Neural progenitor cell (in vitro differentiated cells): Measurements from ENCODE around the gene CADPS. TPM values are rescaled to one million over a fixed set of nuclear protein-coding genes. Genes with fewer than 3 reads are reported as not detected.

Experiments used
- DNase-seq: peaks from one replicate; pipeline ENCODE4 v3.0.0-alpha.2; 2016; ENCODE audit warnings: low spot score
- H2AFZ ChIP-seq: fragments of 200-600 bp; sonication (generic); replicated peaks from 2 replicates; pipeline ENCODE4 v1.6.1; 2016; ENCODE audit warnings: antibody characterized with exemption
- H3F3A ChIP-seq: fragments of 200-600 bp; sonication (generic); 2 replicates; pipeline ENCODE4 v1.6.1; 2016; ENCODE audit warnings: antibody characterized with exemption, low read depth
- H3K27ac ChIP-seq: fragments of 200-600 bp; sonication (generic); 2 replicates; pipeline ENCODE4 v1.5.1; 2016; ENCODE audit warnings: mild to moderate bottlenecking
- H3K27me3 ChIP-seq: fragments of 200-600 bp; sonication (generic); 2 replicates; pipeline ENCODE4 v1.6.1; 2016; ENCODE audit warnings: mild to moderate bottlenecking, moderate library complexity
- H3K36me3 ChIP-seq: fragments of 200-600 bp; sonication (generic); 2 replicates; pipeline ENCODE4 v1.5.1; 2016
- H3K4me1 ChIP-seq: fragments of 200-600 bp; sonication (generic); 2 replicates; pipeline ENCODE4 v1.6.1; 2016; ENCODE audit warnings: mixed run types
- H3K4me2 ChIP-seq: fragments of 200-600 bp; sonication (generic); 2 replicates; pipeline ENCODE4 v1.6.1; 2016
- H3K4me3 ChIP-seq: fragments of 200-600 bp; sonication (generic); 2 replicates; pipeline ENCODE4 v1.5.1; 2016
- H3K79me2 ChIP-seq: fragments of 200-600 bp; sonication (generic); 2 replicates; pipeline ENCODE4 v1.6.1; 2016; ENCODE audit warnings: low read depth
- H3K9ac ChIP-seq: fragments of 200-600 bp; sonication (generic); 2 replicates; pipeline ENCODE4 v1.6.1; 2016
- H3K9me3 ChIP-seq: fragments of 200-600 bp; sonication (generic); 2 replicates; pipeline ENCODE4 v1.5.1; 2016; ENCODE audit warnings: low read depth
- H4K20me1 ChIP-seq: fragments of 200-600 bp; sonication (generic); 2 replicates; pipeline ENCODE4 v1.6.1; 2016; ENCODE audit warnings: low read depth
- H3K27ac Mint-ChIP-seq: 3 replicates; pipeline ENCODE4 v1.8.0; 2021; ENCODE audit warnings: mixed read lengths
- H3K27me3 Mint-ChIP-seq: 2 replicates; pipeline ENCODE4 v1.8.0; 2022; ENCODE audit warnings: low read depth, mild to moderate bottlenecking, inconsistent platforms, moderate library complexity, mixed read lengths; ENCODE audit not compliant: insufficient read depth
- H3K36me3 Mint-ChIP-seq: 3 replicates; pipeline ENCODE4 v1.8.0; 2021; ENCODE audit warnings: mixed read lengths
- H3K4me1 Mint-ChIP-seq: 3 replicates; pipeline ENCODE4 v1.8.0; 2021; ENCODE audit warnings: mixed read lengths
- H3K4me3 Mint-ChIP-seq: 3 replicates; pipeline ENCODE4 v1.8.0; 2021; ENCODE audit warnings: mild to moderate bottlenecking, moderate library complexity, mixed read lengths
- H3K9me3 Mint-ChIP-seq: 3 replicates; pipeline ENCODE4 v1.8.0; 2020; ENCODE audit warnings: mixed read lengths
- CTCF ChIP-seq: fragments of 200-600 bp; sonication (generic); IDR thresholded peaks from 2 replicates; pipeline ENCODE4 v1.5.1; 2017; ENCODE audit warnings: antibody characterized with exemption, mild to moderate bottlenecking
- EZH2 ChIP-seq: fragments of 200-600 bp; sonication (generic); IDR thresholded peaks from 2 replicates; pipeline ENCODE4 v1.6.1; 2017; ENCODE audit warnings: antibody characterized with exemption, mild to moderate bottlenecking, moderate library complexity
- EZH2phosphoT487 ChIP-seq: fragments of 200-600 bp; sonication (generic); IDR thresholded peaks from 2 replicates; pipeline ENCODE4 v1.6.1; 2017; ENCODE audit warnings: antibody characterized with exemption
- total RNA-seq: library from RNA; depleted of rRNA; stranded (reverse); fragments of >200 nt; gene quantifications from 2 replicates; pipeline ENCODE4 v1.2.3, GENCODE V29; 2015; ENCODE audit warnings: low replicate concordance

Gene CADPS
- total RNA-seq, 1 donor from 2014 or later, result 17.3 TPM

GRCh38 chr3:62496503-62496902 is 378.7 kb downstream of the CADPS start:
- DNase-seq, result no peak
- peaks cover 3% of the 10 kb centered on the region for H3K27me3 Mint-ChIP-seq

GRCh38 chr3:62493109-62493801 is 382.0 kb downstream of the CADPS start:
- no peak overlapping the region for H3K27ac Mint-ChIP-seq
- Histone ChIP-seq H3K9ac (no peak overlapping the region), H3K27me3 (no peaks in the 10 kb centered on the region), H3F3A (no peaks in the 10 kb centered on the region), H2AFZ (no peak overlapping the region), H3K4me3 (no peak overlapping the region), H3K79me2 (no peaks in the 10 kb centered on the region), H3K36me3 (no peaks in the 10 kb centered on the region), H3K4me2 (no peak overlapping the region), H3K9me3 (no peaks in the 10 kb centered on the region), H3K4me1 (no peaks in the 10 kb centered on the region), H4K20me1 (no peaks in the 10 kb centered on the region), H3K27ac (no peak overlapping the region)
- no peak overlapping the region for H3K4me3 Mint-ChIP-seq
- peak; percentile 8 for DNase-seq
- H3K4me1 Mint-ChIP-seq, result peaks cover 3% of the 10 kb centered on the region
- no peaks in the 10 kb centered on the region for H3K9me3 Mint-ChIP-seq
- TF ChIP-seq EZH2phosphoT487, result no peak
- TF ChIP-seq CTCF, result peak; percentile 66
- H3K36me3 Mint-ChIP-seq, result no peaks in the 10 kb centered on the region
- H3K27me3 Mint-ChIP-seq, result peaks cover 4% of the 10 kb centered on the region

More at GRCh38 chr3:62496503-62496902, 378.7 kb downstream of the CADPS start:
- no peaks in the 10 kb centered on the region for H3K4me1 ChIP-seq
- TF ChIP-seq EZH2, result no peak
- TF ChIP-seq EZH2phosphoT487, result no peak
- no peak for TF ChIP-seq CTCF
- Mint-ChIP-seq H3K4me1 (peaks cover 3% of the 10 kb centered on the region), H3K36me3 (no peaks in the 10 kb centered on the region), H3K4me3 (no peak overlapping the region), H3K9me3 (no peaks in the 10 kb centered on the region), H3K27ac (no peak overlapping the region)
- H2AFZ ChIP-seq, result no peak overlapping the region
- H4K20me1 ChIP-seq, result no peaks in the 10 kb centered on the region
- no peak overlapping the region for H3K4me2 ChIP-seq
- H3K27ac ChIP-seq, result no peak overlapping the region
- H3K36me3 ChIP-seq, result no peaks in the 10 kb centered on the region
- H3K27me3 ChIP-seq, result no peaks in the 10 kb centered on the region
- no peaks in the 10 kb centered on the region for H3F3A ChIP-seq
- H3K4me3 ChIP-seq, result no peak overlapping the region
- no peaks in the 10 kb centered on the region for H3K79me2 ChIP-seq
- no peaks in the 10 kb centered on the region for H3K9me3 ChIP-seq
- no peak overlapping the region for H3K9ac ChIP-seq

GRCh38 chr3:62482961-62483360 is 392.3 kb downstream of the CADPS start:
- no peaks in the 10 kb centered on the region for H3K27me3 ChIP-seq
- no peaks in the 10 kb centered on the region for H3K9me3 ChIP-seq
- Mint-ChIP-seq H3K27me3 (no peaks in the 10 kb centered on the region), H3K4me1 (no peaks in the 10 kb centered on the region), H3K36me3 (peaks cover 4% of the 10 kb centered on the region), H3K27ac (no peak overlapping the region), H3K9me3 (no peaks in the 10 kb centered on the region), H3K4me3 (no peak overlapping the region)
- no peaks in the 10 kb centered on the region for H3K36me3 ChIP-seq
- H3K4me3 ChIP-seq, result no peak overlapping the region
- H3K27ac ChIP-seq, result no peak overlapping the region
- DNase-seq, result no peak
- H3K79me2 ChIP-seq, result no peaks in the 10 kb centered on the region
- H3F3A ChIP-seq, result no peaks in the 10 kb centered on the region
- TF ChIP-seq EZH2 (no peak), EZH2phosphoT487 (no peak), CTCF (no peak)
- no peak overlapping the region for H2AFZ ChIP-seq
- no peaks in the 10 kb centered on the region for H3K4me1 ChIP-seq
- no peak overlapping the region for H3K4me2 ChIP-seq
- H3K9ac ChIP-seq, result no peak overlapping the region
- H4K20me1 ChIP-seq, result no peaks in the 10 kb centered on the region
